HG03135 (cell line): ENCODE results near the gene MPEG1.
A peak's percentile ranks its signal among the peaks of the same experiment; 100 is the strongest.

ENCODE experiments used
- ATAC-seq: cut with Tn5 transposase; IDR thresholded peaks from one replicate; pipeline ENCODE4 v1.9.1; 2021; ENCODE audit warnings: mild to moderate bottlenecking, moderate library complexity; ENCODE audit not compliant: unreplicated experiment

The MPEG1 gene

DNA sequence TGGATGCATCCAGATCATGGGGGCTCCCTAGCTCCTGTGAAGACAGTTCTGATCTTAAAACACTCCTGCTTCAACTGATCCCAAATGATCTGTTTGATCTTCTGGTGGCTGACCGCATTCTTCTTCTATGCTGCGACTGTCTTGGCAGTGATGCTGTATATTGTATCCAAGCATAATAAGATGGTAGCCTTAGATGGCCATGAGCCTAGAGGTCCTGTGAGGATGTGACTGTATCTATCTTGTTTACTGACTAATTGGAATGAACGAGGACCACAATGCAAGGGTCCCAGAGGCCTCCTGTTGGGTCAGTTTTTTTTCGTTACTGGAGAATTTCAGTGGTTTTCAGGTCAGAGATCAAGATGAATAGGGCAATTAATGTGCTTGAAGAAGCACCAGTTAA is 7.1 kb upstream of the MPEG1 start:
- ATAC-seq: no peak

GRCh38 chr11:59218893-59219292 is 6.2 kb upstream of the MPEG1 start:
- ATAC-seq: no peak

GRCh38 chr11:59218319-59218718 is 5.6 kb upstream of the MPEG1 start:
- no peak for ATAC-seq

GRCh38 chr11:59216641-59217564 is 4.2 kb upstream of the MPEG1 start:
- peak; percentile 87 for ATAC-seq

DNA sequence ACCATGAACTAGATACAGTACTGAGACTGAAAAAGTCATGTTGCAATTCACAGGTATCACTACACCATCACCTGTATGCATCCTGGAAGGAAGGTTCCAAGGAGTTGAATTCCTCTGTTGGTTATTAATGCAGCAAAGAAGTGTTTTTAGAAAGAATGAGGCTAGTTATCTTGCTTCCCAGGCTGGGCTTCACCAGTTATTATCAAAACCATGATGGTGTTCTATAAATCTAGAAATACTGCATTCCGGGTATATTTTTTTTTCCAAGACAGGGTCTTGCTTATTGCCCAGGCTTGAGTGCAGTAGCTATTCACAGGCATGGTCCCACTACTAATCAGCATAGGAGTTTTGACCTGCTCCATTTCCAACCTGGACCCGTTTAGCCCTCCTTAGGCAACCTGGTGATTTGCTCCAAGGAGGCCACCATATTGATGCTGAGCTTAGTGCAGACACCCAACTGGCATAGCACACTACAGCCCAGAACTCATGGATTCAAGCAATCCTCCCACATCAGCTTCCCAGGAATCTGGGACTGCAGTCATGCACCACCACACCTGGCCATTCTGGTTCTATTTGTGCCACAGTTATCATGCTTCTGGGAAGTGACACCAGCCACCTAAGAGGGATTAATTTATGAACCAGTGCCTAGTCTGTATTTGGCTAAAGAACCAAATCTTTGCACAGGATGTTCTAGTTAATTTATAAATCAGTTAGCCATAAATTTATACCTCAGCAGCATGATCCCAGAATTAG is 1.6 kb upstream of the MPEG1 start:
- ATAC-seq: no peak

DNA sequence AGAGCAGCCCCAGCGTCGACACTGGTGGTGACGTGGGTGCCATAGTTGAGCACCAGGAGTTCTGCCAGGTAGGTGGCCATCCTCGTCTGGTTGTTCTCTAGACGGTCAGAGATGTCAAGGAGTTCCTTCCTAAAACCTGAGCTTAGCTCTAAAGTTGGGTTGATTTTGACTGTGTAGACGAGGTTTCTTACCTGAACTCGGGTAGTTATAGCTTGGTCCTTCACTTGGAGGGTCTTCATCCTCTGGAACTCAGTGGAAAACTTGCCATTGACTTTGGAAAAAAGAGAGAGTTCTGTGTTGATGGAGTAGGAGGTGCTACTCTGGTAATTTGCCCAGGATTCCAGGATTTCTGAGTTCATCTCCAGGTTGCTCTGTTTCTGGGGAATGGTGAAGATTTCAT is 505 bp downstream of the MPEG1 start:
- ATAC-seq: no peak

- ATAC-seq: no peak
Observed at GRCh38 chr11:59208956-59209355, 3.8 kb downstream of the MPEG1 start.

- ATAC-seq: peak; percentile 64
Observed at GRCh38 chr11:59207988-59208451, 4.7 kb downstream of the MPEG1 start.

- no peak for ATAC-seq
Observed at GRCh38 chr11:59206635-59207034, 6.1 kb downstream of the MPEG1 start.

DNA sequence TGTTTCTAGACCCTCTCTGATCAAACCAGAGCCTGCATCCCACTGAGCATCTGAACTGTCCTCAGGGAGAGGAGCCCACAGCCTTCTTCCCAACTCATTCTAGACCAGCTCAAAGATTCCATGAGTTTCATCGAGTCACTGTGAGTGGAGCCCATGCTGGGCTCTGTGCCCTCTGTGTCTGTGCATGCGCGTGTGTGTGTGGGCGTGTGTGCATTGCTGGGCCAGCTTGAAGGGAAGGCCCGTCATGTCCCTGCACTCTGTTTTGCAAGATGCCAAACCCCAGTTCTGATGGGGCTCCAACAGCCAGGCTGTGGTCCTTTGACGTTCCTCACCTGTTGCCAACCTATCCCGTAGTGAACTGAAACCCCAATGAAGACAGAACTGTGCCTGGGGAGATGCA is 7.1 kb downstream of the MPEG1 start:
- no peak for ATAC-seq

GRCh38 chr11:59204746-59205145 is 8.0 kb downstream of the MPEG1 start:
- ATAC-seq: no peak

- ATAC-seq: no peak
Observed at GRCh38 chr11:59201353-59201752, 11.4 kb downstream of the MPEG1 start.

GRCh38 chr11:59200423-59200746 is 12.3 kb downstream of the MPEG1 start:
- peak; percentile 39 for ATAC-seq

DNA sequence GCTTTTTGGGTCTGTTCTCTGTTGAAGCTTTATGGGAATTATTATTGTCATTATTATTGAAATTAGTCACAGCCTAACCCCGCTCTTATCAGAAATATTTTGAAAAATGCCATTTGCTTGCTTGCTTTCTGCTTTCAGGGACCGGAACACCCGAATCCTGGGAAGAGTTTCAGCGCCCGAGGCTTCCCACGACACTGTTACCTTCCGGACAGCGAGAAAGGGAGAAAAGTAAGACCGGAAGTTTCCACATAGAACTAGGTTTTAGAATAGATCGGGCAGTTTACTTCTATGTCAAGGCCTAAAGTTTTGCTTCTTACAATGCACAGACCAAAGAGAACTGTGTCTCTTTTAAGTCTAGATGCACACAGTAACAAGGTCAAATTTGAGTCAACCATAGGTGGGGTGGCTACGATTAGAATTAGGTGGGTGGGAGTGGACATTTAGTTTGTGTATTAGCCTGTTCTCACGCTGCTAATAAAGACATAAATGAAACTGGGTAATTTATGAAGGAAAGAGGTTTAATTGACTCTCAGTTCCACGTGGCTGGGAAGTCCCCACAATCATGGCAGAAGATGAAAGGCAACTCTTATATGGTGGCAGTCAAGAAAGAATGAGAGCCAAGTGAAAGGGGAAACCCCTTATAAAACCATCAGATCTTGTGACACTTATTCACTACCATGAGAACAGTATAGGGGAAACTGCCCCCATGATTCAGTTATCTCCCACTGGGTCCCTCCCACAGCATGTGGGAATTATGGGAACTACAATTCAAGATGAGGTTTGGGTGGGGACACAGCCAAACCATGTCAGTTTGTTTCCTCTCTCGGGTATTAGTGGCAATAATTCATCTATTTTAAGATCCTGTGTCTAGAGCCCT is 12.9 kb downstream of the MPEG1 start:
- peak; percentile 63 for ATAC-seq

DNA sequence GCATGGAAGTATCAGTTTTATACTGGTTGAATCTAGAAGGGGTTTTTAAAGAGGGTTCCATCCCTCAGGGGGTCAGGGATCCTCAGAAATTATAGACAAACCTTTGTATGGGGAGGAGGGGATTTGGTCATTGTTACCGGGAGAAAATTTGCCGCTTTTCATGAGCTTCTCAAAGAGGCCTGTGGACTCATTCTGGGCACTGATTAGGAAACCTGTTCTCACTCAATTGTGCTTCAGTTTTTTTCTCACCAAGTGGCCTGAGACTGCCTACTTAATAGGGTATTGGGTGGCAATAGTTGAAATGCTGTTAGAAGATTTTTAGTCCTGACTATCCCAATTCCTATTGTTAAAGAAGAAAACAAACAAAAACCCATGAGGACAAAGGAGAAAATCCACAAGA is 14.0 kb downstream of the MPEG1 start:
- ATAC-seq: no peak

GRCh38 chr11:59197991-59198390 is 14.7 kb downstream of the MPEG1 start:
- no peak for ATAC-seq

- ATAC-seq: no peak
Observed at GRCh38 chr11:59196777-59197176, 15.9 kb downstream of the MPEG1 start.

DNA sequence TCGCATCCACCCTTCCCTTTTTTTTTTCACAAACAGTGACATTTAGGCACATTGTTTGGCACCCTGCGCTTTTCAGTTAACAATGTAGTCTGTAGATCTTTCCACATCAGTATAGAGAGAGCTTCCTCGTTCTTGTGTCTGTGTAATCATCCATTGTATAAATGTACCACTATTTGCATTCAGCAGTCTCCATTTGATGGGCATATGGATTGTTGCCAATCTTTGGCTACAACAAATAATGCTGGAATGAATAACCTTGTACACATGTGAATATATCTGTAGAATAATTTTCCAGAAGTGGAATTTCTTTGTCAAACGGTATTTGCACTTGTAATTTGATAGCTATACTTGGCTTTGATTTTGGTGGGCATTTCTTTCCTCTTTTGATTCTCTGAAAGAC is 17.1 kb downstream of the MPEG1 start:
- ATAC-seq: no peak

GRCh38 chr11:59193587-59194130 is 19.1 kb downstream of the MPEG1 start:
- ATAC-seq: no peak

GRCh38 chr11:59192446-59193020 is 20.2 kb downstream of the MPEG1 start:
- no peak for ATAC-seq

GRCh38 chr11:59191890-59192289 is 20.8 kb downstream of the MPEG1 start:
- no peak for ATAC-seq
